Measurements from ENCODE around the gene ORC5. TPM values are rescaled to one million over a fixed set of nuclear protein-coding genes. Genes with fewer than 3 reads are reported as not detected.

ORC5 gene
- total and polyA plus RNA-seq, 10 of the 15 experiments (the other 5 are each of a cell fraction or from before 2014, with no cell fraction given): 14.8 to 58.6 (median 30.3) TPM

- WGBS (ENCODE audit: insufficient coverage, insufficient replicate concordance, low lambda C conversion rate, missing lambda C conversion rate): 17% methylated on average over 1 of the region's 1 CpG
- Histone ChIP-seq H2AFZ (ENCODE audit: control insufficient read depth, low read depth, low read length) (no peak overlapping the region), H3K27ac (ENCODE audit: control insufficient read depth, insufficient read depth) (no peak overlapping the region), H3K36me3 (ENCODE audit: control insufficient read depth in 2 of 2, insufficient read depth in 2 of 2, low read length in 1 of 2) (no peaks in the 10 kb centered on the region), H3K79me2 (ENCODE audit: control insufficient read depth, insufficient read depth, low read length) (no peaks in the 10 kb centered on the region), H3K9ac (ENCODE audit: control insufficient read depth, insufficient read depth, low read length) (no peak overlapping the region), H3K4me3 (no peak overlapping the region), H3K9me3 (replicated peaks; ENCODE audit: control insufficient read depth, insufficient read depth, low read length) (no peaks in the 10 kb centered on the region; the same call in 2 of the 3 replicates), H3K27me3 (replicated peaks in 1 of 2; ENCODE audit: control insufficient read depth in 2 of 2, insufficient read depth in 2 of 2, low read length in 1 of 2) (no peaks in the 10 kb centered on the region; a peak in 1 of 4 replicates), H3K4me1 (ENCODE audit: control insufficient read depth, insufficient read depth, low read length) (no peaks in the 10 kb centered on the region), H4K20me1 (ENCODE audit: control insufficient read depth, insufficient read depth) (no peaks in the 10 kb centered on the region), H3K4me2 (ENCODE audit: control insufficient read depth, insufficient read depth) (no peak overlapping the region)
- RAD21 ChIA-PET (ENCODE audit: unreplicated experiment): no interaction called here
- in situ Hi-C loops (cut with MboI) (no loop called here), intact Hi-C loops (cut with micrococcal nuclease; ENCODE audit: unreplicated experiment) (no loop called here)
- DNase-seq (ENCODE audit: low read depth, low spot score) (no peak), FAIRE-seq (no peak), ATAC-seq (no peak)
- CTCF ChIA-PET: interaction anchor here (1.1 kb wide), 1 partner anchor 21 kb away, joined by 3 read pairs; no protein-coding TSS in a partner anchor
- SMC1A ChIA-PET (ENCODE audit: uncharacterized antibody, unreplicated experiment): no interaction called here
- TF ChIP-seq RAD21 (IDR thresholded peaks at IDR 0.05; ENCODE audit: insufficient read depth, low read depth, low read length) (no peak), ZBTB4 (CRISPR knock-in tag; IDR thresholded peaks at IDR 0.05) (no peak), RFX5 (IDR thresholded peaks at IDR 0.05; ENCODE audit: low read depth, low read length) (no peak), BCL11A (IDR thresholded peaks at IDR 0.05; ENCODE audit: low read depth, low read length) (no peak), ZNF274 (IDR thresholded peaks at IDR 0.05; ENCODE audit: insufficient read depth, insufficient read length) (no peak), STAT3 (IDR thresholded peaks at IDR 0.05; ENCODE audit: low read depth, low read length) (no peak), TARDBP (IDR thresholded peaks at IDR 0.05; ENCODE audit: borderline replicate concordance) (no peak), SMAD1 (IDR thresholded peaks at IDR 0.05; ENCODE audit: low read depth, partially characterized antibody) (no peak), NBN (IDR thresholded peaks at IDR 0.05) (no peak), SUZ12 (IDR thresholded peaks at IDR 0.05; ENCODE audit: unreplicated experiment) (no peak), PBX3 (IDR thresholded peaks at IDR 0.05; ENCODE audit: insufficient replicate concordance, low read depth, low read length) (no peak), CEBPZ (IDR thresholded peaks at IDR 0.05; ENCODE audit: low read depth, low read length) (no peak), MAX (IDR thresholded peaks at IDR 0.05; ENCODE audit: low read depth, low read length) (no peak)
- POLR2A ChIA-PET: interaction anchor here (1.0 kb wide), 1 partner anchor 37 kb away, joined by 3 read pairs; no protein-coding TSS in a partner anchor
- no TSS peak for BruUV-seq (replicated peaks)
These were observed 17.6 kb upstream of the ORC5 start for GRCh38 chr7:104225451-104225850.
